ENCODE results near the gene PPTC7.

Gene PPTC7

DNA sequence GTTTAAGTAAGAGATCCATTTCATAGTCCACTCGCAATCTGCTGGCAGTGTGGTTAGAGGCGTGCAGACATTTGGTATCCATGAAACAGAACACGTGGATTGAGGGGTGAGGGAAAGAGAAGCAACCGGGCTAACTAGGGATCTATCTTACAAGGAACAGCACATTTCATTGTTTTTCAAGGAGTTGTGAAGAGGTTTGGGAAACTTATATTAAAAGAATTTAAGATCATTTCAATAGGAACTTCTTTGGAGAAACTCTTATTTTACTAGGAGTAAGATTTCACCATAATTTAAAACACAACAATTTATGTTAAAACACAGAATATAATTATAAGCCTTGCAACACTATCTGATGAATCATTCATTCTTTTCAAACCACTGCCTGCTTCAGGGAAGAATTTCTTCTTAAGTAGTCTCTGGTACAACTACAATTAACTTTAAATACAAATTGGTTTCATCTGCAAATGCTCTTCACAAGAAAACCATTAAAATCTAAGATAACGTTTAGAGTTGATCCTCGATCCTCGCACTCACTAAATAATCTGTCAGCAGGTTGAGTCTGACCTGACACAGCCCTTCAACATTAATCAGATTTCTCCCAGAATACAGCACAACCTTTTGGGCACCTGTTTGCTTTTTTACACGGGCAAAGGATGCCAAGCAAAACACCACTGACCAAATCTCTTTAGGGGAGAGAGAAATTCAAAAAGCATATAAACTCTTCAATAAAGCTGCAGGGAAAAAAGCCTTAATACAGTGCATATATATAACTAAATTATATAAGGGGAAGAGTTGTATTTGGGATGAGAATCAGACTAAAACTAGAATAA lies 27.3 kb downstream of the PPTC7 start:
- TF ChIP-seq, protein P1, sequence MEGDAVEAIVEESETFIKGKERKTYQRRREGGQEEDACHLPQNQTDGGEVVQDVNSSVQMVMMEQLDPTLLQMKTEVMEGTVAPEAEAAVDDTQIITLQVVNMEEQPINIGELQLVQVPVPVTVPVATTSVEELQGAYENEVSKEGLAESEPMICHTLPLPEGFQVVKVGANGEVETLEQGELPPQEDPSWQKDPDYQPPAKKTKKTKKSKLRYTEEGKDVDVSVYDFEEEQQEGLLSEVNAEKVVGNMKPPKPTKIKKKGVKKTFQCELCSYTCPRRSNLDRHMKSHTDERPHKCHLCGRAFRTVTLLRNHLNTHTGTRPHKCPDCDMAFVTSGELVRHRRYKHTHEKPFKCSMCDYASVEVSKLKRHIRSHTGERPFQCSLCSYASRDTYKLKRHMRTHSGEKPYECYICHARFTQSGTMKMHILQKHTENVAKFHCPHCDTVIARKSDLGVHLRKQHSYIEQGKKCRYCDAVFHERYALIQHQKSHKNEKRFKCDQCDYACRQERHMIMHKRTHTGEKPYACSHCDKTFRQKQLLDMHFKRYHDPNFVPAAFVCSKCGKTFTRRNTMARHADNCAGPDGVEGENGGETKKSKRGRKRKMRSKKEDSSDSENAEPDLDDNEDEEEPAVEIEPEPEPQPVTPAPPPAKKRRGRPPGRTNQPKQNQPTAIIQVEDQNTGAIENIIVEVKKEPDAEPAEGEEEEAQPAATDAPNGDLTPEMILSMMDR (IDR thresholded peaks at IDR 0.05; ENCODE audit: insufficient read depth, low read length), result no peak
- TF ChIP-seq SPI1 (IDR thresholded peaks at IDR 0.05; ENCODE audit: borderline replicate concordance, low read depth) (no peak), POLR2AphosphoS5 (IDR thresholded peaks at IDR 0.05; ENCODE audit: low read depth) (no peak), GABPA (IDR thresholded peaks at IDR 0.05; ENCODE audit: low read depth) (no peak)
- TF ChIP-seq, protein P2, sequence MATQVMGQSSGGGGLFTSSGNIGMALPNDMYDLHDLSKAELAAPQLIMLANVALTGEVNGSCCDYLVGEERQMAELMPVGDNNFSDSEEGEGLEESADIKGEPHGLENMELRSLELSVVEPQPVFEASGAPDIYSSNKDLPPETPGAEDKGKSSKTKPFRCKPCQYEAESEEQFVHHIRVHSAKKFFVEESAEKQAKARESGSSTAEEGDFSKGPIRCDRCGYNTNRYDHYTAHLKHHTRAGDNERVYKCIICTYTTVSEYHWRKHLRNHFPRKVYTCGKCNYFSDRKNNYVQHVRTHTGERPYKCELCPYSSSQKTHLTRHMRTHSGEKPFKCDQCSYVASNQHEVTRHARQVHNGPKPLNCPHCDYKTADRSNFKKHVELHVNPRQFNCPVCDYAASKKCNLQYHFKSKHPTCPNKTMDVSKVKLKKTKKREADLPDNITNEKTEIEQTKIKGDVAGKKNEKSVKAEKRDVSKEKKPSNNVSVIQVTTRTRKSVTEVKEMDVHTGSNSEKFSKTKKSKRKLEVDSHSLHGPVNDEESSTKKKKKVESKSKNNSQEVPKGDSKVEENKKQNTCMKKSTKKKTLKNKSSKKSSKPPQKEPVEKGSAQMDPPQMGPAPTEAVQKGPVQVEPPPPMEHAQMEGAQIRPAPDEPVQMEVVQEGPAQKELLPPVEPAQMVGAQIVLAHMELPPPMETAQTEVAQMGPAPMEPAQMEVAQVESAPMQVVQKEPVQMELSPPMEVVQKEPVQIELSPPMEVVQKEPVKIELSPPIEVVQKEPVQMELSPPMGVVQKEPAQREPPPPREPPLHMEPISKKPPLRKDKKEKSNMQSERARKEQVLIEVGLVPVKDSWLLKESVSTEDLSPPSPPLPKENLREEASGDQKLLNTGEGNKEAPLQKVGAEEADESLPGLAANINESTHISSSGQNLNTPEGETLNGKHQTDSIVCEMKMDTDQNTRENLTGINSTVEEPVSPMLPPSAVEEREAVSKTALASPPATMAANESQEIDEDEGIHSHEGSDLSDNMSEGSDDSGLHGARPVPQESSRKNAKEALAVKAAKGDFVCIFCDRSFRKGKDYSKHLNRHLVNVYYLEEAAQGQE (IDR thresholded peaks at IDR 0.05; ENCODE audit: insufficient replicate concordance, low read depth), result no peak
- H3K4me3 ChIP-seq (replicated peaks; ENCODE audit: insufficient read depth, low read length), result no peak overlapping the region
- no peak for DNase-seq (ENCODE audit: low read depth in 1 of 2, low spot score in 1 of 2)
- no peaks in the 10 kb centered on the region for H3K27me3 ChIP-seq (ENCODE audit: insufficient read depth, poor library complexity, severe bottlenecking)
- no peak overlapping the region for H3K27ac ChIP-seq (replicated peaks)

DNA sequence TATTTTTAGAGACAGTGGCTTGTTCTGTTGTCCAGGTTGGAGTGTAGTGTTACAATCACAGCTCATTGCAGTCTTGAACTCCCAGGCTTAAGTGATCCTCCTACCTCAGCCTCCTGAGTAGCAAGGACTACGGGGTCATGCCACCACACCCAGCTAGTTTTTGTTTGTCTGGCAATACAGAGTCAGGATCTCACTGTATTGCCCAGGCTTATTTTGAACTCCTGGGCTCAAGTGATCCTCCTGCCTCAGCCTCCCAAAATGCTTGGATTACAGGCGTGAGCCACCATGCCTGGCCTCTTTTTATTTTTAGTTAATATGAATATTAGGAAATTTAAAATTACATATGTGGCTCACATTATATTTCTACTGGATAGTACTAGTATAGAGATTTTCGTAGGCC lies 28.9 kb downstream of the PPTC7 start:
- no peak overlapping the region for H3K27ac ChIP-seq (replicated peaks)

DNA sequence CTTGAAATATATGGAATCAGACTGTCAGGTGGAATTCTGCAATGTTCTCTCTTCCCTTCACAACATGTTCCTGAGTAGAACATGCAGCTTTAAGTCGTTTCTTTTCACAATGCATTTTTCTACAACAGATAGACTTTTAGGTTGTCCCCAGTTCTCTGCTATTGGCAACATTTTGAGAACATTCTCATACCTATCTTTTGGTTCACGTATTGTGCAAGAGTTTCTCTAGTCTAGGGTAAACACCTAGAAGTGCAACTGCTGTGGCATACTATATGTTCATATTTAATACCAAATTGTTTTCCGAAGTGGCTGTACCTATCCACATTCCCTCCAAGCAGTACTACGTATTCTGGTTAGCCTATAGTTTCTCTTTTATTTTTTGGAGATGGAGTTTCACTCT lies 32.1 kb downstream of the PPTC7 start:
- TF ChIP-seq, protein P2 (IDR thresholded peaks at IDR 0.05; ENCODE audit: insufficient replicate concordance, low read depth), result no peak
- TF ChIP-seq, protein P1 (IDR thresholded peaks at IDR 0.05; ENCODE audit: insufficient read depth, low read length), result no peak
- no peak for TF ChIP-seq SPI1 (IDR thresholded peaks at IDR 0.05; ENCODE audit: borderline replicate concordance, low read depth)
- no peak for TF ChIP-seq GABPA (IDR thresholded peaks at IDR 0.05; ENCODE audit: low read depth)
- no peak for TF ChIP-seq POLR2AphosphoS5 (IDR thresholded peaks at IDR 0.05; ENCODE audit: low read depth)
- Histone ChIP-seq H3K4me3 (replicated peaks; ENCODE audit: insufficient read depth, low read length) (no peak overlapping the region), H3K27me3 (ENCODE audit: insufficient read depth, poor library complexity, severe bottlenecking) (no peaks in the 10 kb centered on the region), H3K27ac (replicated peaks) (no peak overlapping the region)
- no peak for DNase-seq (ENCODE audit: low read depth in 1 of 2, low spot score in 1 of 2)

More for the DNA sequence above, 28.9 kb downstream of the PPTC7 start:
- no peak for DNase-seq (ENCODE audit: low read depth in 1 of 2, low spot score in 1 of 2)
- TF ChIP-seq SPI1 (IDR thresholded peaks at IDR 0.05; ENCODE audit: borderline replicate concordance, low read depth) (no peak), POLR2AphosphoS5 (IDR thresholded peaks at IDR 0.05; ENCODE audit: low read depth) (no peak), GABPA (IDR thresholded peaks at IDR 0.05; ENCODE audit: low read depth) (no peak)
- TF ChIP-seq, protein P1 (IDR thresholded peaks at IDR 0.05; ENCODE audit: insufficient read depth, low read length), result no peak
- TF ChIP-seq, protein P2 (IDR thresholded peaks at IDR 0.05; ENCODE audit: insufficient replicate concordance, low read depth), result no peak
- no peaks in the 10 kb centered on the region for H3K27me3 ChIP-seq (ENCODE audit: insufficient read depth, poor library complexity, severe bottlenecking)
- no peak overlapping the region for H3K4me3 ChIP-seq (replicated peaks; ENCODE audit: insufficient read depth, low read length)

Data from HL-60 (cell line).